WI38 (cell line): Measurements from ENCODE around the gene DARS1.

Experiments used
- H3K4me3 ChIP-seq: 2 replicates; pipeline ENCODE4 v1.5.1; 2011; ENCODE audit warnings: low read depth, mild to moderate bottlenecking, control low read depth, low read length
- TF ChIP-seq, protein P1 (sequence below): IDR thresholded peaks from 2 replicates; pipeline ENCODE4 v1.5.1; 2012; ENCODE audit warnings: low read depth, mild to moderate bottlenecking, control low read depth, low read length

Gene DARS1

DNA sequence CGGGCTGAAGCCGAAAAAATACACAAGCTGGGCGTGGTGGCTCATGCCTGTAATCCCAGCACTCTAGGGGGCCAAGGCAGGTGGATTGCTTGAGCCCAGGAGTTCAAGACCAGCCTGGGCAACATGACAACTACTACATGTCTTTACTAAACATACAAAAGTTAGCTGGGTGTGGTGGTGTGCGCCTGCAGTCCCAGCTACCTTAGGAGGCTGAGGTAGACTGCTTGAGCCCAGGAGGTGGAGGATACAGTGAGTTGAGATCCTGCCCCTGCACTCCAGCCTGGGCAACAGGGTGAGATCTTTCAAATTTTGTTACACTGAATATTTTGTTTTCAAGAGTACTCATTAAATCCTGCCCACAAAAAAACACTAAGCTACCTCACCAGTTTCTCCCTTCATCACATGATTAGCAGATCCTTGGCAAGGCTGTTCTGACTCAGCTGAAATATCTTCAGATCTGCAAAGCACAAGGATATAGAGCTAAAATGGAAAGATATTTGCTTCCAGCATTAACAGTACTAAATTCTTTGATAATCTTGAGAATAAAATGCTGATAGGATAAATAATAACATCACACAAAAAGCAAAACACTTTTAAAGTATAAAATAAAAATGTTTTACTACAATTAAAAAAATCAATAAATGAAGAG lies 81.0 kb downstream of the DARS1 start:
- TF ChIP-seq, protein P1, sequence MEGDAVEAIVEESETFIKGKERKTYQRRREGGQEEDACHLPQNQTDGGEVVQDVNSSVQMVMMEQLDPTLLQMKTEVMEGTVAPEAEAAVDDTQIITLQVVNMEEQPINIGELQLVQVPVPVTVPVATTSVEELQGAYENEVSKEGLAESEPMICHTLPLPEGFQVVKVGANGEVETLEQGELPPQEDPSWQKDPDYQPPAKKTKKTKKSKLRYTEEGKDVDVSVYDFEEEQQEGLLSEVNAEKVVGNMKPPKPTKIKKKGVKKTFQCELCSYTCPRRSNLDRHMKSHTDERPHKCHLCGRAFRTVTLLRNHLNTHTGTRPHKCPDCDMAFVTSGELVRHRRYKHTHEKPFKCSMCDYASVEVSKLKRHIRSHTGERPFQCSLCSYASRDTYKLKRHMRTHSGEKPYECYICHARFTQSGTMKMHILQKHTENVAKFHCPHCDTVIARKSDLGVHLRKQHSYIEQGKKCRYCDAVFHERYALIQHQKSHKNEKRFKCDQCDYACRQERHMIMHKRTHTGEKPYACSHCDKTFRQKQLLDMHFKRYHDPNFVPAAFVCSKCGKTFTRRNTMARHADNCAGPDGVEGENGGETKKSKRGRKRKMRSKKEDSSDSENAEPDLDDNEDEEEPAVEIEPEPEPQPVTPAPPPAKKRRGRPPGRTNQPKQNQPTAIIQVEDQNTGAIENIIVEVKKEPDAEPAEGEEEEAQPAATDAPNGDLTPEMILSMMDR, result no peak
- no peak overlapping the region for H3K4me3 ChIP-seq

DNA sequence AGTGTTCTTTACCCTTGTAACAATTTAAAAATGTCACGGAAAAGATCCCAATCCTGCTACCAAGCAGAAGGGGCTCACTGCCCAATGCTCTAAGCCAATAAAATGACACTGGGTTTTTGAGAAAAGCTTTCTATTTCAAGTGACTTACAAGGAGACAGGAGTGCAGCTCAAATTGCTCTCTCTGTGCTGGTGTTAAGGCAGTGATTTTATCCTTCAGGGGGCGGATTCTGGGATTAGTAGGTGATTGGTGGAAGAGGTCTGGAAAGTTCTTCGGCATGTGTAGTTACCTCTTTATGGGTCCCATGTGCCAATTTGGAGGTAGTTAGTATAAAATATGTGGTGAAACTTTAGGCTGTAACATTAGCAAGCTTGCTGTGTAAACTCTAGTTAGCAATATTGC lies 81.8 kb downstream of the DARS1 start:
- TF ChIP-seq, protein P1, result no peak
- H3K4me3 ChIP-seq, result no peak overlapping the region

DNA sequence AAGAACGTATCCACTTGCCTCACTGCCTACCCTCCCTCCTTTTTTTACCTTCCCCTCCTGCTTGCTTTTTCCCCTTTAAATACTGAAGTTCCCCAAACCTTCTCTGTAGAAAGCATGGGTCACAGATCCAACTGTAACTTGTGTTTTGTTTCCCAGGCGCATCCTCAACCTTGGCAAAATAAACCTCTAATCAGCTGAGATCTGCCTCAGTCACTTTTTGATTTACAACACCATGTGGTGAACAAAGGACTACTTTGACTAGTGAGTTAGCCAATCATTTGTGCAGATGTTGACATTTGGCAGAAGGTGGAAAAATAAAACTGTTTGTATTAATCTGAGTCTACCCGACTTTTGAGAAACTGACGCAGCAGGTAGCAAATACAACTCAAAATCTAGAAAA lies 85.9 kb downstream of the DARS1 start:
- TF ChIP-seq, protein P1, result no peak
- no peak overlapping the region for H3K4me3 ChIP-seq

DNA sequence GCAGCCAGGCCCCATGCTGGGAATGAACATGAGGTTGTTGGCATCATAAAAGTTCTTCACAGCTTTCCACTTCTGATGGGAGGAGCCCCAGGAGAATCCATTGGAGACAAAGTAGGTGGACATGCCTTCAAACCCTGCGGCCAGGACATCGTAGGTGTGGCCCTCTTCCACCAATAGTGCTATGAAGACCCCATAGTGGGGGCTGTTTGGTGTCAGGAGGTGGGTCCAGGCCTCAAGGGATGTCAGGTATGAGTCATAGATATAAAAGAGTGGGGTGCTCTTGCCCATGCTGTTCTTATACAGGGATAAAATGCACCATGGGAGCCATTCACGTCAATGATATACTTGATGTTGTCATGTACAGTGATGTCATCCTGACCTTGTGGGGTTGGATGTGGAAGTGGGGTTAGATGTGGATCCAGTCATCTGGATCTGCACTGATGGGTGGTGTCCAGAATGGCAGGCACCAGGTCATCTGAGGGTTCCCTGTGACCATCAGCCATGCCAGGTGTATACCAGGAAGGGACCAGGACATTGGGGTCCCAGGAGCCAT lies 87.1 kb downstream of the DARS1 start:
- TF ChIP-seq, protein P1, result no peak
- H3K4me3 ChIP-seq, result no peak overlapping the region

DNA sequence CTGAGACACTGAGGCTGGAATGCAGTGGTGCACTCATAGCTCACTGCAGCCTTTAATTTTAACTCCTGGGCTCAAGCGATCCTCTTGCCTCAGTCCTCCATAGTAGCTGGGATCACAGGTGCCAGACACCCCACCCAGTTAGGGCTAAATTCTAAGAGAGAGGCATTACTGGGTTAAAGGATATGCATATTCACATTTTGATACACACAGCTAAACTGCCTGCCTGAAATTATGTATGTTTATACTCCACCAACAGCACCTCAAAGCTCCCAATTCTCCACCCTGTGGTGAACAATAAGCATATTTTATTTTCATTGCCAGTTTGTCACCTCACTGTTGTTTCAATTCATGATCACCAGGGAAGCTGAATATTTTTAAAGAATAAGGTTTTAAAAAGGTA lies 90.5 kb downstream of the DARS1 start:
- TF ChIP-seq, protein P1, result no peak
- H3K4me3 ChIP-seq, result no peak overlapping the region

DNA sequence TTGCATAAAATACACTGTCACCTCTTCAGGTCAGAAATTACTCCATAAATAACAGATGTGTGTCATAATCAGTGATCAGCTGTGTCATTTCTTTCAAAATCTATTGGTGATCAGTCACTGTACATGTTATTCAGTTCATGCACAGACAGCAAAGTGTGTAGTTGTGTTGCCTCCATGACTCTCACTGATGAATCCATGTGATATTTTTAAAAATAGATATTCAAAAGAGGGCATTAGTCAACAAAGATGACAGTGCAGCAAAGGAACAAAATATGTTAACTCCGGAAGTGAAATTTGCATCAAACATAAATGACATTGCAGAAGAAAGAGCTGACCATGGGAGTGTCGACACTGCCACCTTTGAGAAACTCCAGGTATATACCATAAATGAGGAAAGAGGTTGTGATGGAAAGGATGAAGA lies 92.0 kb downstream of the DARS1 start:
- TF ChIP-seq, protein P1, result no peak

DNA sequence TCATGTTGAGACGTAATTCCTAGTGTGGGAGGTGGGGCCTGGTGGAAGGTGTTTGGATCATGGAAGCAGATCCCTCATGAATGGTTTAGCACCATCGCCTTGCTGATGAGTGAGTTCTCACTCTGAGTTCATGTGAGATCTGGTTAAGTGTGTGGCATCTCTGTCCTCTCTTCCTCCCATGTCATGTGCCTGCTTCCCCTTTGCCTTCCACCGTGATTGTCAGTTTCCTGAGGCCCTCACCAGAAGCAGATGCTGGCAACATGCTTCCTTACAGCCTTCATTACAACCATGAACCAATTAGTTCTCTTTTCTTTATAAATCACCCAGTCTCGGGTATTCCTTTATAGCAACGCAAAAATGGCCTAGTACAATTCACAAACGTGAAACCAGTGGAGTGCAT lies 94.6 kb downstream of the DARS1 start:
- TF ChIP-seq, protein P1, result no peak
- no peak overlapping the region for H3K4me3 ChIP-seq

More for the DNA sequence above, 92.0 kb downstream of the DARS1 start:
- no peak overlapping the region for H3K4me3 ChIP-seq
